Smooth muscle cell of the coronary artery (primary cell): Measurements from ENCODE around the gene ARL6IP5. TPM values are rescaled to one million over a fixed set of nuclear protein-coding genes. Genes with fewer than 3 reads are reported as not detected.

Source experiments
- total RNA-seq: library from RNA; depleted of rRNA; stranded (reverse); fragments of >200 nt; gene quantifications from 2 replicates; pipeline ENCODE4 v1.2.3, GENCODE V29; 2014; ENCODE audit warnings: low replicate concordance

The ARL6IP5 gene
- total RNA-seq: 80.0 and 117 TPM in 2 replicates

GRCh38 chr3:69084326-69085167 is at the start of gene ARL6IP5:
ARL6IP5 (plus strand) TSS chr3:69084937; CDS start chr3:69085048, 111 bp downstream.

GRCh38 chr3:69051756-69052471 is 32.8 kb upstream of the ARL6IP5 start, which contains the start of gene TMF1:
TMF1 (minus strand) TSS chr3:69052333; CDS start chr3:69052086, 247 bp downstream.

GRCh38 chr3:69080233-69080920 is 4.4 kb upstream of the ARL6IP5 start, which contains the start of gene UBA3:
UBA3 (minus strand) TSS chr3:69080365; CDS start chr3:69080353, 12 bp downstream.

GRCh38 chr3:69122403-69122802 is 37.7 kb downstream of the ARL6IP5 start, which contains the start of gene LMOD3:
LMOD3 (minus strand) TSS chr3:69122595; CDS start chr3:69122386, 209 bp downstream.

Other genes with a start within 250 kb of the ARL6IP5 start
- not detected in 2 replicates for gene TAFA4, start 152.4 kb upstream of the ARL6IP5 start, total RNA-seq
- gene EOGT, start 71.3 kb upstream of the ARL6IP5 start, total RNA-seq: 6.3 and 60.5 TPM in 2 replicates
- gene TMF1, start 32.6 kb upstream of the ARL6IP5 start, total RNA-seq: 30.3 and 34.7 TPM in 2 replicates
- gene UBA3, start 4.6 kb upstream of the ARL6IP5 start, total RNA-seq: 79.6 and 107 TPM in 2 replicates
- not detected in 2 replicates for gene LMOD3, start 37.7 kb downstream of the ARL6IP5 start, total RNA-seq